ENCODE measurements around the gene DCLK1.

Gene DCLK1

DNA sequence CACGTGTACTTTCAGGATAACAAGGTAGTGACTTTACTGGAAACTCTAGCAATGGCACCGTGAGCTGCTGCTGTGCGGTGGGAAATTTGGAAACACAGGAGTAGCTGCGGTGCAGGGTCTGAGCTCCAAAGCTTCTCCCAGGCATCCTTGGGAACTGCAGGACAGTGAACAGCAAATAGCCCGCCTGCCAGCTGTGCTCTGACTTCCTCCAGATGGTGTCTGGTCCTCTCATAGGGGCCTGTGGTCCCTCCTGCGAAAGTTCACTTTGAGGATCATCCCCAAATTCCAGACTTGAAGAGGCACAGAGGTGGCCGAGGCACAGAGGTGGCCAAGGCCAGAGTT, 367.4 kb downstream of the DCLK1 start:
- no peak for DNase-seq (ENCODE audit: low read depth in 1 of 2, low spot score in 1 of 2)

DNA sequence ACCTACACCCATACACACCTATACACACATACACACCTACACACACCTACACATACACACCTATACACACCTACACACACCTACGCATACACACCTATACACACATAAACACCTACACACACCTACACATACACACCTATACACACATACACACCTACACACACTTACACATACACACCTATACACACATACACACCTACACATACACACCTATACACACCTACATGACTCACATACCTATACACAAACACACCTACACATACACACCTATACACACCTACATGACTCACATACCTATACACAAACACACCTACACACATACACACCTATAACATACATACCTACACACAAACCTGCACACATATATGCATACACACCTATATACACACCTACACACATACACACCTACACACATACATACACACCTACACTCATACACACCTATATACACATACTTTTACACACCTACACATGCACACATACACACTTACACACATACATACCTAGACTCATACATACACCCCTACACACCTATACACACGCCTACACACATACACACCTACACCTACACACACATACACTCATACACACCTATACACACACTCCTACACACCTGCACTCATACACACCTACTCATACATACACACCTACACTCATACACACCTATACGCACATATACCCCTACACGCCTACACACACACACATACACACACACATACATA, 368.0 kb downstream of the DCLK1 start:
- DNase-seq (ENCODE audit: low read depth in 1 of 2, low spot score in 1 of 2), result no peak

DNA sequence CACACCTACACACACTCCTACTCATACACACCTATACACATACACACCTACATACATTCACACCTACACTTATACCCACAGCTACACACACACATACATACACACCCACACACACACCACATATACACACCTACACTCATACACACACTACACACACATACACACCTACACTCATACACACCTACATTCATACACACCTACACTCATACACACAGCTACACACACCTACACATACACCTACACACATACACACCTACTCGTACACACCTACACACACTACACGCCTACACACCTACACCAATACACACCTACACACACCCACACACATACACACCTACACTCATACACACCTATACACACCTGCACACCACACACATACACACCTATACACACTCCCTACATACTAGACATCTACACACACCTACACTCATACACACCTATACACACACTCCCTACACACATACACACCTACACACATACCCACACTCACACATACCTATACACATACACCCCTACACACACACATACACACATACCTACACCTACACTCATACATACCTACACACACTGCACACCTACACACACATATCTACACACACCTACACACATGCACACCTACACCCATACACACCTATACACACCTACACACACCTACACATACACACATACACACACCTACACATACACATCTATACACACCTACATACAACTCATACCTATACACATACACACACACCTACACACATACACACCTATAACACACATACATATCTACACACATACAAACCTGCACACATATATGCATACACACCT, 369.5 kb downstream of the DCLK1 start:
- no peak for DNase-seq (ENCODE audit: low read depth in 1 of 2, low spot score in 1 of 2)

DNA sequence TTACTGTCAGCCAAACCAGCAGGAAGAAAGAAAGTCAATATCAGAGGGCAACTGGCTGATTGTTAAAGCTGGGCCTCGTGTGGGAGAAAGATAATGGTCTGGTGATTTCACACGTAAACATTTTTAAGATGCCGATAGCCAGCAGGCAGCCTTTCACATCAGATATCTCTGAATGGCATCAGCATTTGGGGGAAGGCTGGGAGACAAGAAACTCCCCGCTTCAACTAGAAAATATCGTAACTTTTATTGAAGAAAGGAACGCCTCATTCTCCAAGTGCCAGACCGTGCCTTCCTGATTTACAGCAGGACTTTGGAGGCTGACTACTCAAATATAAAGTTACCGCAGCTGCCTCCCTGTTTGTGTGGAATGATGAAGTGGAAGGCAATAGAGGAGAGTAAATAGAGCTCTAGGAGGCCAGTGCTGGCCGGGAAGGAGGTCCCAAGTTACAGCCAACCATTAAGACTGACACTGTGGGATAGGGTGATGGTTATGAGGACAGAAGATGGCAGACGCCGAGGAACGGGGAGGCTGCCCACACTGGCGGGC, 370.4 kb downstream of the DCLK1 start:
- DNase-seq (ENCODE audit: low read depth in 1 of 2, low spot score in 1 of 2), result no peak

DNA sequence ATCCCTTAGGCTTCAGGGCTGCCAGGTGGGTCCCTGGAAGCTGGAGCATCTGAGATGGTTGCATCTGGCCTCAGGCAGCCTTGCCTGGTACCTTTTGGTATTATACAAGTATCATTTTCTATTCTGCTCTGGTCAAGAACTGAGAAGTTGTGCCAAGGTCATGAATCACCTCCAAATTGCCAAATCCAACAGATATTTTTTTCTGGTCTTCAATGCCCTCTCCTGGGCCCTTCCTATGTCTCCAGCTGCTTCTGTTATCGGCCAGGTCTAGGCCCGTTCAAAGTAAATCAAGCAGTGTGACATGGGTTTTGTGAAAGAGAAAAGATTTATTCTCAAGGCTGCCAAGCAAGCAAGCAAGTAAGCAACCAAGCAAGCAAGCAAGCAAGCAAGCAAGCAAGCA, 383.6 kb downstream of the DCLK1 start:
- no peak for DNase-seq (ENCODE audit: low read depth in 1 of 2, low spot score in 1 of 2)

DNA sequence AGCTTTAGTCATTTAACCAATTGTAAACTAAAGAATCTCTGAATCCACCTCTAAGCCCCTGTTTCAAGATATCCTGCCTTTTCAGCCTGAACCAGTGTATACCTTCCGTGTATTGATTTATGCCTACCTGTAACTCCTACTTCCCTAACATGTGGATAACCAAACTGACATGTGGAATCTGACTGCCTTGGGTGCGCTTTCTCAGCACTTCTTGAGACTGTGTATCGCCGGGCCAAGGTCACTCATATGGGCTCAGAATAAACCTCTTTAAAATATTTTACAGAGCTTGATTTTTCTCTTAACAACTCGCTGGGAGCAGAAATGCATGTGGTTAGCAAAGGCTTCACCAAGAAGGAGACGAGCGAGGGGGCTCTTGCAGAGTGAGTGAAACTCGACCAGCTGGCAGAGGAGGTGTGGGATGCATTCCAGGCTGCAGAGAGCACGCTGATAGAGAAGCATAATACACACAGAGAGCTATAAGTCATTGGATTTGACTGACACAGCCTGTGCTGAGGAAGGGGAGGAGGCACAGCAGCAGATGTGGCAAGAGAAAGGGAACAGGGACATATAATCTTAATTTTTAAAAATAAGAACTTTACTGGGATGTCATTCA, 386.5 kb downstream of the DCLK1 start:
- no peak for DNase-seq (ENCODE audit: low read depth in 1 of 2, low spot score in 1 of 2)

DNA sequence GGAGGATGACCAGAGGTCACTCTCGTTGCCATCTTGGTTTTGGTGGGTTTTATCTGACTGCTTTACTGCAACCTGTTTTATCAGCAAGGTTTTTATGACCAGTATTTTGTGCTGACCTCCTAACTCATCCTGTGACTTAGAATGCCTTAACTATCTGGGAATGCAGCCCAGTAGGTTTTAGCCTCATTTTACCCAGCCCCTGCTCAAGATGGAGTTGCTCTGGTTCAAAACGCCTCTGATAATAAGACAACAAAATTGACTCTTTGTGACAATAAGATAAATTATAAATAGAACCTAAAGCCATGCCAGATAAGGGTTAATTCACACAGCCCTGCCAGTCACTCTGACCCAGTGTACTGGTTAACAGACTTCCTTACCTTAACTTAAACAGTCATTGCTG, 387.0 kb downstream of the DCLK1 start:
- DNase-seq (ENCODE audit: low read depth in 1 of 2, low spot score in 1 of 2), result no peak

DNA sequence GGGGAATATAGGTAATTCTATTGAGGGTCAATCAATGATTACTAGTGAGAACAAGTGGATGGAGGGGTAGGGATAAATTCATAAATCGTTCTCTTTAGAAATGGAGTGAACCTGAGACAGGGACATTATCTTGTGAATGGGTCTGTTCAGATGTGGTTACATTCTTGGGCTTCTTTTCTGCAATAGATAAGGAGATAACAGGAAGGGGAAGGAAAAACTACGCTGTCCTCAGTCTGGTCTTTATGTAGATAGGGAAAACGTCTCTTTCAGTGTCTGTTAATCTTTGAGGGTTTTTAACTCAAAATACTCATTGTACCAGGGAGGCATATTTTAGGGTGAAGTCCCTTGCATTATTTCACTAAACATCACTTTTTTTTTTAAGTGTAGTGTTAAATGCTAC, 388.0 kb downstream of the DCLK1 start:
- DNase-seq (ENCODE audit: low read depth in 1 of 2, low spot score in 1 of 2), result no peak

DNA sequence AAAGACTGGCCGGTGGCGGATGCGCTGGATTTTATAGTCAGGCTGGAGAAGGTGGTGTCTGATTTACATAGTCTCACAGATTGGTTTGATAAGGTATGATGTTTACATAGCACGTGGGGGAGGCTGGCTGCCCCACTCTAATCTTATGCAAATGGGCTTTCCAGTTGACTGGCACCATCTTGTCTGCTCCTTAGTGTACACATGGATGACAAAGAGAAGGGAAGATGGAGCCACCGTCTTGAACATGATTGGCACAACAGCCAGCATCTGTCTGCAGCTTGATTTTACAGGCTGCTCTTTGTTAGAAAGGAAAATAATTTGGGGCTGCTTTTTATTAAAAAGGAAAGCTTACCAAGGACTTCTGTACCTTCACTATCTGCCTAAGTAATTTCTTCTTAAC, 389.5 kb downstream of the DCLK1 start:
- no peak for DNase-seq (ENCODE audit: low read depth in 1 of 2, low spot score in 1 of 2)

DNA sequence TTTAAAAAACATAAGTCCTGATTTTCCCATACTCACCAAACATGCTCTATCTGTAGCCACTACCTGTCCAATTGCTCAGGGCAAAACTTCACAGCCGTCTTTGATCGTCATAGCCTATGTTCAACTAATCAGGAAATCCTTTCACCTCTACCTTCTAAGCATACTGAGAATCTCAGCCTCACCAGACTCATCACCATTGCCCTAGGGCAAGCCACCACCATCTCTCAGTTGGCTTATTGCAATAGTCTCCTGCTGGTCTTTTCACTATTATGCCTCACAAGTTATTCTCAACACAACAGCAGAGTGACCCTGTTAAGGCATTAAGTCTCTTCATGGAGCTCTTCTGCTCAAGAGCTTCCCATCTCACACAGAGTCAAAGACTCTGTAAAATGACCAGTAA, 394.3 kb downstream of the DCLK1 start:
- DNase-seq (ENCODE audit: low read depth in 1 of 2, low spot score in 1 of 2), result no peak

DNA sequence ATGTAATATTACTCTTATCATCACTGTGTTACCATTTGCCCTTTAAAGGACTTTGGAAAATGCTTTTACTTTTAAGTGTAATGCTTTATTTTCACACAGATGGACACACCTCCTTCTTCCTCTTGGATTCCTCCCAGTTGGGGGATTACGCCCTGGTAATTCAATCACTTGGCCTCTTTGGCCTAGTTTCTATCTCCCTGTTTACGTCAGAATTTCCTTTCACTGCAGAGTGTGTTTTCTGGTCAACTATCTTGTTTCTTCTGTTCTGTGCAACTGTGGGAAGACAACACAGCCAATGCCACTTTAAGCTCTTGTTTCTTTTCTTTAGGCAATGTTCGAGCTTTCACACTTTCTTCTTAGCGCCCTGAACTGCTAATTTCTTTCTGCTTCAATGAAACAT, 397.4 kb downstream of the DCLK1 start:
- no peak for DNase-seq (ENCODE audit: low read depth in 1 of 2, low spot score in 1 of 2)

DNA sequence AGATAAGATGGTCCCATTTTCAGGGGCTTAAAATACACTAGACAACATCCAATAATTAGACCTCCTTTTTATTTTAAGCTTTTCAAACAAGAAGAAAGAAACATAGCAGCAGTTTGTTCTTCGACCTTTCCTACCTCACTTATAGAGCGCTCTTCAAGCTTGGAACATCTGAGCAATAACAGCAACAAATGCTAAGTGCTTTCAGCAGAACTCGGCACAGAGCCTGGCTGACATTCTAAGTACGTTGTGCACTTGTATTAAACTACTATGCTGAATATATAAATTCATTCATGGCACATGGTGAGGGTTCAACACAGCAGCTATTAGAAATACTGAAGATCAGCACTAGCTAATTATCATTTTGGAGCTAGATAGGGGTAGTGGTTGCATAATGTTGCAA, 398.6 kb downstream of the DCLK1 start:
- no peak for DNase-seq (ENCODE audit: low read depth in 1 of 2, low spot score in 1 of 2)

DNA sequence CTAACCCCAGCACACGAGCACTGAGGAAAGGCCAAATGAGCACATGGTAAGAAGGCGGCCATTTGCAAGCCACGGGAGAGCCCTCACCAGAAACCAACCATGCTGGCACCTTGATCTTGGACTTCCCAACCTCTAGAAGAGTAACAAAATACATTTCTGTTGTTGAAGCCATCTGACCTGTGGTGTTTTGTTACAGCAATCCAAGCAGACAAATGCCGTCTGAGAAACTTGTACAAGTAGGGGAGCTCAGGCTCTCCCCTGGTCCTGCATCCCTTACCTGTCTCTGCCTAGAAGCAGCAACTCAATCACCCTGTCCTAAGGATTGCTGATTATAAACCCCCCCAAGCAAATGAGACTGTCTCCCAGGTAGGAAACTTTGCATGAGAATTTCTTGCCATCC, 399.7 kb downstream of the DCLK1 start:
- no peak for DNase-seq (ENCODE audit: low read depth in 1 of 2, low spot score in 1 of 2)

DNA sequence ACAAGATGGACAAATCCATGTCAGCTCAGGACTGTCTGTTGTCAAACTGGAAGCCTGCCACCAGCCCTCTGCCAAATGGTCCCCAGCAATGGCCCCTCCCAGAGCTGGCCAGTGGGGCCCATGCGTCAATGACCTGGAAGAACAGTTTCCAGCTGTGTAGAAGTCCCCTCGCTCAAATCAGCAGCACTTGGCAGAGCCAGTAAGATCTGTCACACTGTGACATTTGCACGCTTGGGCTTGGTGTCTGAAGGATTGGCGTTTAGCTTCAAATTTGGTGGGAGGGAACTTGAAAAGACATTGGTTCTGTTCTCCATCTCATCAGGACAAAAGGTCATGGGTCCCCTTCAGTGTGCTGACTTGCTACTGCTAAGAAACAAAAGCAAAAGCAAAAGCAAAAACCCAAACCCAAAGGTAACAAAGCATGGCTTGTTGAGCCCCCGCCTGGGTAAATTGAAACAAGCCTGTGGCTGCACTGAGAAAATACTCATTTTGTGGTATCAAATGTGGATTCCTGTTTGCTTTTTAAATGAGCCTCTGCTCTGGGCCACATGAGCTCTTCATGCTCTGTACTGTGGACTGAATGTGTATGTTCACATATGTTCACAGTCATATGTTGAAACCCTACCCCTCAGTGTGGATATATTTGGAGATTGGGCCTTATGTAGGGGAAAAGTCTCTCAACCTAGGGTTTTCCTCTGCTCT, 401.1 kb downstream of the DCLK1 start:
- no peak for DNase-seq (ENCODE audit: low read depth in 1 of 2, low spot score in 1 of 2)

DNA sequence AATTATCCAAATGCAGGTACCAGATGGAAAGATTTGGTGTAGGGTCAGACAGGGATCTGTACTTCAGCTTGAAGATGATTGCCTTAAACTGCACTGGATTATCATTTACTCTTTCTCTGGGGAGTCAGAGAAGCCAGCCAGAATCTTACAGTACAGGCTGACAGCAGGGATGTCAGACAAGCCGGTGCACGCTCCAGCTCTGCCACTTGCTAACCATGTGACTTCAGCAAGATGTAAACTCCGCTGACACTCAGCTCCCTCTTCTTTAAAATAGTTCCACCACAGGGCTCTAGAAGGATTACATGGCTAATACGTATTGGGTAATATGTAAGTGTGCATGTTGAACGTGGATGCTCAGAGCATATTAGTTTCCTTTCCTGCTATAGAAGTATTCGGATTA, 403.3 kb downstream of the DCLK1 start:
- no peak for DNase-seq (ENCODE audit: low read depth in 1 of 2, low spot score in 1 of 2)

DNA sequence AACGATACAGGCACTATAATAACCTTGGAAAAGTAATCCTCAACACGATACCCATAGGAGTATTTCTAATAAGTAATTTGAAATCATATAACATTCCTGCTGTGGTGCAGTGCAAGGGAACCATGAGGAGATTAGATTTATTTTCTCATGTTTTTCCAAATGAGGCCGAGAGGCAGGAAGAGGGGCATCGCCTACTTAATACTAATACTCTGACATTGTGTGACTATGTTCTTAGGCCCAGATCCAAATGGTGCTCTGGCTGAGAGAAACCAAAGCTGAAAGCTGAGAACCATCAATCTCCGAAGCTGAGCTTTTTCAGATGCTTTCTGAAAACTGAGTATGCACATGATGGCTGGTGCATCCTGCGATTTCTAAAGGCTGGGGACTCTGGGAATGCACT, 406.7 kb downstream of the DCLK1 start:
- DNase-seq (ENCODE audit: low read depth in 1 of 2, low spot score in 1 of 2), result no peak

DNA sequence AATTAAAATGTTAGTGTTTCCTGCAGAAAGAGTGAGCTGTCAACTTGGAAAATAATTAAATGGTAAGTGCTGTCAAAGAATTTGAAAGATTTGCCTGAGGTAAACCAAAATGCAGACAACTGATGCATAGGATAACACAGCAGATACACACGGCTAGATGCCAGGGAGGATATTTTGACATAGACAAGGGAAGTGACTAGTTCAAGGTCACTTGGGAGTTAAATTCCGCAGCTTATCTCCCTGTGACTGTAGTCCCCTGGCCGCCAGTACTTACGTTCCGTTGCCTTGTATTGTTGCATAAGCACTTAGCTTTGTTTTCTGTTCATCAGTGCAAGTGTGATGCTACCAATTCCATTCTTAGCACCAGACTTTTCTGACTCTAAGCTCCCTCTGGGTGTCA, 407.4 kb downstream of the DCLK1 start:
- no peak for DNase-seq (ENCODE audit: low read depth in 1 of 2, low spot score in 1 of 2)

DNA sequence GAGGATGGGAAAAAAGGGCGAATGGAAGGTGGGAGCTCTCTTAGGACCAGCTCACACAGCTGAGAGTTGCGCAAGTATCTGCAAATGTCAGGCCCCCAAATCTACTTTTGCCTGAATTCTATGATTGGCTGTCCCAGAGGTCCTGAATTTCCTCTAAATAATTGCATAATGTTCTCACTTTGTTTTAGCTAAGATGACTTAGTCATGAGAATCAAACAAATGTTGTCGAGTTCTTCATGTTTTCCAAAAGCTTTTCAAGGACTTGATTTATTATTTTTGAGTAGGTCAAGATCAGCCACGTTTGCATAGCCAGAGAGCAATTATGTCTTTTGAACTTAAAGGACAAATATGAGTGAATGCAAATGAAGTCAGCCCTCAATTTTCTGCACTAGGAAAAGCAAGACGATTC, 408.1 kb downstream of the DCLK1 start:
- no peak for DNase-seq (ENCODE audit: low read depth in 1 of 2, low spot score in 1 of 2)

DNA sequence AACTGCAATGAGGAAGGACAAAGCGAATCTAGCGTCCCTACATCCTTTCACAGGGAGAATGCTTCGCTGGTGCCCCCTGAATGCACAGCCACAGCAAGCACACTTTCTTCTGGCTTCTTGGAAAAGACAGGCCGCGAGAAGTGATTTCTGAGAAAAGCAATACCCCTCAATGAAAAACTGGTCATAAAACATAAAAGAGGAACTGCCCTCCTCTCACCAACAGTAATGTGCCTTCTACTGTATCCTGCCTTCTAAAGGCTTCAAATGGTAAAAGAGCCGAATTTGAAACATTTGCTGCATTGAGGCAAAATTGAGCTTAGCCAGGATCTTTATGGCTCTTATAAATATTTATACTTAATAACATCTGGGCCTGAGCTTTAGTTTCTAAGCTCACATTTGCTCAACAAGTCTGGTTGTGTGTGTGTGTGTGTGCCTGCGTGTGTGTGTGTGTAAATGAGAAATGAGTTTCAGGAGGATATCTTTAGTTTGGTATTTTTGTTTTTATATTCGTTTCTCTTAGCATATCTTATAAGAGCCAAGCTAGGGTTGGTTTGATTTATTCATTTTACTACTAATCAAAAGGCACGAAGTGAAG, 408.6 kb downstream of the DCLK1 start:
- DNase-seq (ENCODE audit: low read depth in 1 of 2, low spot score in 1 of 2), result no peak

DNA sequence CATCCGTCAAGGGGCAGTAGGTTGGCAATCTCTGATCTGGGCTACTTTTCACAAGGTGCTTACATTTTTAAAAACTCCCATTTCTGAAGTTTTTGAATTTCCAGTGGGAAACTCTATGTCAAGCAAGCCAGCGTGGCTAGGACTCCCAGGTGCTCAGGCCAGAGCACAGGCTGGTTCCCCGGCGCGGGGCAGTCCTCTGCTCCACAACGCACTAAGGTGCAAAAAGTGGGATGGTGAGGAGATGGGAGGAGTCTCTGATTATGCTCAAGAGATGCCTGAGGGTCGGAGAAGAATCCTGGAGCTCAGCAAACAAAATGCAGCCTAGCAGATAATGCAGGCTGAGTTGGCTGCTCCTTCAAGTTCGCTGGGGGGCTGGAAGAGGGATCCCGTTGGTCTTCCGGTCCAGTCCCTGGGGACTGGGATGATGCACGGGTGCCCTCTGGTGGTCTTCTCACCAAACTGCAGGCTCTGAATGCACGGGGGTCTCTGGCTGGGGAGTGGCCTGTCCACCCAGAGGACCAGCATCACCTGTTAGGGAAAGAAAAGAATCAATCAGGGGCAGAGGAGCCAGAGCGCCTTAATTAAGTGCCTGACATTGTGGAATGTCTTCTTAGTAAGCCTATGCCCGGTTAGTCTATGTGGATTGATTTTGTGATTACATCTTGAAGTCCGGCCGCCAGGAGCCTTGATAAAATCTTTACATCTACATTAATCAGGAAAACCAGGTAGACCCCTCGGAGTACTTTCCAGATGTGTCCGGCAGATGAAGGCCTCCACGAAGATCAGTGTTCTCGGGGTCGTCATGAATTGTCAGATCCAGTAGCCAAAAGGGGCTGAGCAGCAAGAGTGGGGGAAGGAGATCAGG, 410.3 kb downstream of the DCLK1 start:
- DNase-seq (ENCODE audit: low read depth in 1 of 2, low spot score in 1 of 2), result peak in 1 of 2 donors; percentile 13
